ENCODE results near the gene RPS6KA3.
A peak's percentile ranks its signal among the peaks of the same experiment; 100 is the strongest.
"Not testable (repeated sequence)": the region's sequence is repeated elsewhere in the genome, so short reads cannot be mapped to it uniquely, and the experiment has no call there.

Gene RPS6KA3

DNA sequence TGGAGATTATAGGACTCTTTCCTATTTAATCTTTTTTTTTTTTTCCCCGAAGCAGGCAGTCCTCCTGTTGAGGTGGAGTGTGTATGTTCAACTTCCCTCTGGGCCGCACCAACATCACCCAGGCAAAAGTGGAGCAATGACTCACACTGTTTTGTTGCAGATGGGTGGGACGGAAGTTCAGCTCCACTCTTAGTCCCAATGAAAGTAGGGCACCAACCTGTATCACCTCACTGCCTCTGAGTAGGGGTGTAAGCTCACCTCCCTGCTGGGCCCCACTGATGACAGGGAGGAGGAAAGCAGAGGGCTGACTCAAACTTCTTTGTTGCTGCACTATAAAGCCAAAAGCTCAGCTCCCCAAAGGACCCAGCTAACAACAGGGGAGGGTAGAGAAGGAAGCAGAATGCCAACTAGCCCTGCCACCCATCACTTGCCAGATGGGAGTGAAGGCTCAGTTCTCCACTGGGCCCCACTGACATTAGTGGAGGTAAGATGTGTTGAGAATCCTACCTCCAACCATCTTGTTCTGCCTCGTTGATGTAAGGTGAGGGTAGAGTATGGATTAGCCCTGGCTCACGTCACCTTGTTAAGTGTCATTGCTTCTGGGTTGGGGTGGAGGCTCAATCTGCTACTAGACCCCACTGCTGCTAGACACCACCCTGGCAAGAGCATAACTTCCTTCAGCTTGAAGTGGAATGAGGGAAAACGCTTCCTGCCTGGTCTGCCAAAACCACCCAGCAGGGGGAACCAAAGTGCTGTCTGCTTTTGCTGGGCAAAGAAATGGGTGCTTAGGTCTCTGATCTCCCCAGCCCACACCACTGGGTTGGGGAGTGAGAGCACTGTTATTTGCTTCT, 14.1 kb downstream of the RPS6KA3 start:
- TF ChIP-seq RARB (CRISPR knock-in tag; IDR thresholded peaks at IDR 0.05) (no peak), ISL1 (CRISPR knock-in tag; IDR thresholded peaks at IDR 0.05) (no peak), CREB5 (CRISPR knock-in tag; IDR thresholded peaks at IDR 0.05; ENCODE audit: low read depth) (no peak), ARNTL (CRISPR knock-in tag; IDR thresholded peaks at IDR 0.05; ENCODE audit: borderline replicate concordance, low read depth) (no peak), ZC3H10 (CRISPR knock-in tag; IDR thresholded peaks at IDR 0.05) (no peak), ZNF8 (CRISPR knock-in tag; IDR thresholded peaks at IDR 0.05) (no peak), TOX (CRISPR knock-in tag; IDR thresholded peaks at IDR 0.05; ENCODE audit: borderline replicate concordance) (no peak), ZNF70 (CRISPR knock-in tag; IDR thresholded peaks at IDR 0.05) (no peak), GLIS3 (CRISPR knock-in tag; IDR thresholded peaks at IDR 0.05) (no peak), SNAI2 (CRISPR knock-in tag; IDR thresholded peaks at IDR 0.05) (no peak)
- TF ChIP-seq, protein P1, sequence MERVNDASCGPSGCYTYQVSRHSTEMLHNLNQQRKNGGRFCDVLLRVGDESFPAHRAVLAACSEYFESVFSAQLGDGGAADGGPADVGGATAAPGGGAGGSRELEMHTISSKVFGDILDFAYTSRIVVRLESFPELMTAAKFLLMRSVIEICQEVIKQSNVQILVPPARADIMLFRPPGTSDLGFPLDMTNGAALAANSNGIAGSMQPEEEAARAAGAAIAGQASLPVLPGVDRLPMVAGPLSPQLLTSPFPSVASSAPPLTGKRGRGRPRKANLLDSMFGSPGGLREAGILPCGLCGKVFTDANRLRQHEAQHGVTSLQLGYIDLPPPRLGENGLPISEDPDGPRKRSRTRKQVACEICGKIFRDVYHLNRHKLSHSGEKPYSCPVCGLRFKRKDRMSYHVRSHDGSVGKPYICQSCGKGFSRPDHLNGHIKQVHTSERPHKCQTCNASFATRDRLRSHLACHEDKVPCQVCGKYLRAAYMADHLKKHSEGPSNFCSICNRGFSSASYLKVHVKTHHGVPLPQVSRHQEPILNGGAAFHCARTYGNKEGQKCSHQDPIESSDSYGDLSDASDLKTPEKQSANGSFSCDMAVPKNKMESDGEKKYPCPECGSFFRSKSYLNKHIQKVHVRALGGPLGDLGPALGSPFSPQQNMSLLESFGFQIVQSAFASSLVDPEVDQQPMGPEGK (CRISPR knock-in tag; IDR thresholded peaks at IDR 0.05; ENCODE audit: borderline replicate concordance): no peak
- TF ChIP-seq, protein P2, sequence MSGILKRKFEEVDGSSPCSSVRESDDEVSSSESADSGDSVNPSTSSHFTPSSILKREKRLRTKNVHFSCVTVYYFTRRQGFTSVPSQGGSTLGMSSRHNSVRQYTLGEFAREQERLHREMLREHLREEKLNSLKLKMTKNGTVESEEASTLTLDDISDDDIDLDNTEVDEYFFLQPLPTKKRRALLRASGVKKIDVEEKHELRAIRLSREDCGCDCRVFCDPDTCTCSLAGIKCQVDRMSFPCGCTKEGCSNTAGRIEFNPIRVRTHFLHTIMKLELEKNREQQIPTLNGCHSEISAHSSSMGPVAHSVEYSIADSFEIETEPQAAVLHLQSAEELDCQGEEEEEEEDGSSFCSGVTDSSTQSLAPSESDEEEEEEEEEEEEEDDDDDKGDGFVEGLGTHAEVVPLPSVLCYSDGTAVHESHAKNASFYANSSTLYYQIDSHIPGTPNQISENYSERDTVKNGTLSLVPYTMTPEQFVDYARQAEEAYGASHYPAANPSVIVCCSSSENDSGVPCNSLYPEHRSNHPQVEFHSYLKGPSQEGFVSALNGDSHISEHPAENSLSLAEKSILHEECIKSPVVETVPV (CRISPR knock-in tag; IDR thresholded peaks at IDR 0.05): no peak
- peak; percentile 88 for ATAC-seq

GRCh38 chrX:20251691-20252090, 15.0 kb downstream of the RPS6KA3 start:
- no peak for TF ChIP-seq ZFP3 (CRISPR knock-in tag; IDR thresholded peaks at IDR 0.05)
- TF ChIP-seq ARNTL (CRISPR knock-in tag; IDR thresholded peaks at IDR 0.05; ENCODE audit: borderline replicate concordance, low read depth): no peak
- no peak for TF ChIP-seq ZC3H10 (CRISPR knock-in tag; IDR thresholded peaks at IDR 0.05)
- TF ChIP-seq CREB5 (CRISPR knock-in tag; IDR thresholded peaks at IDR 0.05; ENCODE audit: low read depth): no peak
- TF ChIP-seq TSHZ2 (CRISPR knock-in tag; IDR thresholded peaks at IDR 0.05): no peak
- TF ChIP-seq OSR1 (CRISPR knock-in tag; IDR thresholded peaks at IDR 0.05): no peak
- TF ChIP-seq, protein P1 (CRISPR knock-in tag; IDR thresholded peaks at IDR 0.05; ENCODE audit: borderline replicate concordance): no peak
- TF ChIP-seq ZNF70 (CRISPR knock-in tag; IDR thresholded peaks at IDR 0.05): no peak
- no peak for TF ChIP-seq ZFP30 (CRISPR knock-in tag; IDR thresholded peaks at IDR 0.05)
- TF ChIP-seq PPARA (CRISPR knock-in tag; IDR thresholded peaks at IDR 0.05; ENCODE audit: borderline replicate concordance): no peak
- TF ChIP-seq ZNF8 (CRISPR knock-in tag; IDR thresholded peaks at IDR 0.05): no peak
- TF ChIP-seq ESRRG (CRISPR knock-in tag; IDR thresholded peaks at IDR 0.05): no peak
- no peak for TF ChIP-seq ZNF565 (CRISPR knock-in tag; conservative IDR thresholded peaks at IDR 0.05; ENCODE audit: low read depth)
- TF ChIP-seq BACH2 (CRISPR knock-in tag; IDR thresholded peaks at IDR 0.05; ENCODE audit: borderline replicate concordance): no peak
- TF ChIP-seq RARB (CRISPR knock-in tag; IDR thresholded peaks at IDR 0.05): no peak
- no peak for TF ChIP-seq POU6F1 (CRISPR knock-in tag; IDR thresholded peaks at IDR 0.05; ENCODE audit: borderline replicate concordance, low read depth)
- no peak for TF ChIP-seq TOX (CRISPR knock-in tag; IDR thresholded peaks at IDR 0.05; ENCODE audit: borderline replicate concordance)
- no peak for ATAC-seq

DNA sequence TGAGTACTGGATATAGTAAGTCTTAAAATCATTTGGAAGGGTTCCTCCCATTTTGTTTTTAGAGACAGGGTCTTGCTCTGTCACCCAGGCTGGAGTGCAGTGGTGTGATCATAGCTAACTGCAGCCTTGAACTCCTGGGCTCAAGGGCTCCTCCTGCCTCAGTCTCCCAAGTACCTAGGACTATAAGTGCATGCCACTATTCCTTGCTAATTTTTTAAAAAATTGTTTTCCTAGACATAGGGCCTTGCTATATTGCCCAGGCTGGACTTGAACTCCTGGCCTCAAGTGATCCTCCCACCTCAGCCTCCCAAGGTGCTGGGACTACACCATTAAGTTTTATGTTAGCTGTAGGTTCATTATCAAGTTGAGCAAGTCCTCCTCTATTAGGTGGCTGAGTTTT, 16.6 kb downstream of the RPS6KA3 start:
- ATAC-seq: not testable (repeated sequence)
